SK-N-SH (cell line): Measurements from ENCODE around the gene CCDC171. TPM values are rescaled to one million over a fixed set of nuclear protein-coding genes. Genes with fewer than 3 reads are reported as not detected.

Experiments
- CTCF ChIA-PET: fragments of 300-600, 350-600 bp; formaldehyde crosslinking; extraction: SDS; loops from one replicate; lab custom pipeline; 2021; lab: Yijun Ruan, JAX
- POLR2A ChIA-PET: fragments of 350-600 bp; sonication (Branson Sonifier 250); formaldehyde crosslinking; extraction: SDS; loops from one replicate; lab custom pipeline; 2020; ENCODE audit warnings: antibody characterized with exemption, inconsistent platforms; lab: Yijun Ruan, JAX
- DNase-seq: peaks from one replicate; pipeline ENCODE4 v3.0.0; 2012
- H2AFZ ChIP-seq: fragments of 200-600 bp; sonication (generic); 2 replicates; pipeline ENCODE4 v1.8.1; 2016; ENCODE audit warnings: antibody characterized with exemption, mild to moderate bottlenecking, low read depth
- H3F3A ChIP-seq: fragments of 200-600 bp; sonication (generic); replicated peaks from 2 replicates; pipeline ENCODE3; 2016; ENCODE audit warnings: antibody characterized with exemption, mild to moderate bottlenecking; ENCODE audit not compliant: insufficient read depth
- H3K27ac ChIP-seq, 2 experiments: fragments of 200-500 bp in 1 of 2; fragments of 200-600 bp in 1 of 2; sonication (Bioruptor generic) in 1 of 2; sonication (generic), shearing (Covaris generic) in 1 of 2; 2 replicates each; pipeline versions ENCODE4 v1.5.1 to v1.6.1; 2014 to 2016; ENCODE audit warnings: low read depth in 2 of 2, inconsistent platforms in 1 of 2, low read length in 1 of 2, mild to moderate bottlenecking in 1 of 2, mixed read lengths in 1 of 2
- H3K27me3 ChIP-seq: fragments of 200-600 bp; sonication (generic), shearing (Covaris generic); 2 replicates; pipeline ENCODE4 v1.6.1; 2016; ENCODE audit warnings: mixed run types; ENCODE audit not compliant: insufficient read depth
- H3K36me3 ChIP-seq, 2 experiments: fragments of 200-500 bp in 1 of 2; fragments of 200-600 bp in 1 of 2; sonication (Bioruptor generic) in 1 of 2; sonication (generic) in 1 of 2; replicated peaks in 1 of 2; 2 replicates each; pipeline versions ENCODE3 to v1.5.1; 2014 to 2016; ENCODE audit warnings: low read length in 1 of 2, mild to moderate bottlenecking in 1 of 2; ENCODE audit not compliant: insufficient read depth in 2 of 2, control insufficient read depth in 1 of 2
- H3K4me1 ChIP-seq, 2 experiments: fragments of 200-500 bp in 1 of 2; fragments of 200-600 bp in 1 of 2; sonication (Bioruptor generic) in 1 of 2; sonication (generic), shearing (Covaris generic) in 1 of 2; 2 replicates each; pipeline versions ENCODE4 v1.5.1 to v1.6.1; 2014 to 2016; ENCODE audit warnings: low read depth in 1 of 2, low read length in 1 of 2, mixed run types in 1 of 2; ENCODE audit not compliant: insufficient read depth in 2 of 2, control insufficient read depth in 1 of 2
- H3K4me2 ChIP-seq: fragments of 200-600 bp; sonication (generic), shearing (Covaris generic); 2 replicates; pipeline ENCODE4 v1.6.1; 2017; ENCODE audit warnings: mixed run types
- H3K4me3 ChIP-seq, 2 experiments: fragments of 200-500 bp in 1 of 2; fragments of 200-600 bp in 1 of 2; sonication (Bioruptor generic) in 1 of 2; sonication (generic), shearing (Covaris generic) in 1 of 2; 2 replicates each; pipeline versions ENCODE4 v1.5.1 to v1.8.1; 2014 to 2016; ENCODE audit warnings: low read depth in 2 of 2, inconsistent platforms in 1 of 2, low read length in 1 of 2, mild to moderate bottlenecking in 1 of 2, mixed read lengths in 1 of 2, moderate library complexity in 1 of 2
- H3K79me2 ChIP-seq: fragments of 200-600 bp; sonication (generic); 2 replicates; pipeline ENCODE4 v1.8.1; 2017; ENCODE audit warnings: mild to moderate bottlenecking; ENCODE audit not compliant: insufficient read depth
- H3K9ac ChIP-seq: fragments of 200-600 bp; sonication (generic); 2 replicates; pipeline ENCODE4 v1.6.1; 2017; ENCODE audit warnings: mixed run types
- H3K9me2 ChIP-seq: fragments of 200-600 bp; sonication (generic); 2 replicates; pipeline ENCODE4 v1.6.1; 2017; ENCODE audit warnings: mixed run types
- H3K9me3 ChIP-seq: fragments of 200-600 bp; sonication (generic); 2 replicates; pipeline ENCODE4 v1.6.1; 2017; ENCODE audit warnings: mixed run types, mild to moderate bottlenecking, moderate library complexity
- H4K20me1 ChIP-seq: fragments of 200-600 bp; sonication (generic); 2 replicates; pipeline ENCODE4 v1.6.1; 2017; ENCODE audit warnings: mild to moderate bottlenecking, mixed run types; ENCODE audit not compliant: insufficient read depth
- CHD2 ChIP-seq: fragments of 150-350 bp; IDR thresholded peaks from 2 replicates; pipeline ENCODE4 v1.6.1; 2018; ENCODE audit warnings: low read length; ENCODE audit not compliant: partially characterized antibody
- EP300 ChIP-seq, 2 experiments: IDR thresholded peaks; 2 replicates each; pipeline versions ENCODE4 v1.4.0 to v1.6.1; 2012; ENCODE audit warnings: borderline replicate concordance in 1 of 2, low read depth in 1 of 2, low read length in 1 of 2
- FOXJ3 ChIP-seq: sonication (generic); formaldehyde crosslinking; IDR thresholded peaks from 2 replicates; pipeline ENCODE4 v1.5.1; 2020; ENCODE audit warnings: mild to moderate bottlenecking, missing genetic modification reagents
- FOXM1 ChIP-seq: IDR thresholded peaks from 2 replicates; pipeline ENCODE4 v1.4.0; 2012; ENCODE audit warnings: low read depth, mild to moderate bottlenecking
- GABPA ChIP-seq: IDR thresholded peaks from 2 replicates; pipeline ENCODE4 v1.4.0; 2012; ENCODE audit warnings: low read depth, mild to moderate bottlenecking
- JUND ChIP-seq: IDR thresholded peaks from 2 replicates; pipeline ENCODE4 v1.4.0; 2012
- NFIC ChIP-seq: IDR thresholded peaks from 2 replicates; pipeline ENCODE4 v1.4.0; 2012; ENCODE audit warnings: borderline replicate concordance
- NRF1 ChIP-seq: IDR thresholded peaks from 2 replicates; pipeline ENCODE4 v1.6.1; 2012; ENCODE audit warnings: low read depth, mild to moderate bottlenecking, low read length
- PBX3 ChIP-seq: IDR thresholded peaks from 2 replicates; pipeline ENCODE4; 2012
- SMC3 ChIP-seq: IDR thresholded peaks from 2 replicates; pipeline ENCODE4 v1.6.1; 2012; ENCODE audit warnings: low read depth, low read length, improper control_type of control experiment
- TAF1 ChIP-seq: IDR thresholded peaks from 2 replicates; pipeline ENCODE4 v1.6.1; 2012; ENCODE audit warnings: low read depth, mild to moderate bottlenecking, low read length, moderate library complexity, borderline replicate concordance
- ZBTB33 ChIP-seq: IDR thresholded peaks from 2 replicates; pipeline ENCODE4 v1.4.0; 2012; ENCODE audit warnings: low read depth, borderline replicate concordance
- WGBS: methylation state at CpG from one replicate; pipeline ENCODE4 v1.1.6; 2017; ENCODE audit warnings: low lambda C conversion rate; 5-methylcytosine and 5-hydroxymethylcytosine counted together
- polyA plus RNA-seq, 3 experiments: library from polyadenylated mRNA; depleted of rRNA; stranded (reverse); fragments of >200 nt; gene quantifications; 2 replicates each; pipeline ENCODE4 v1.2.3, GENCODE V29; 2012
- TF ChIP-seq, protein P1 (sequence below): IDR thresholded peaks from 2 replicates; pipeline ENCODE4 v1.4.0; 2012; ENCODE audit warnings: low read depth, borderline replicate concordance
- TF ChIP-seq, protein P2 (sequence below): IDR thresholded peaks from 2 replicates; pipeline ENCODE4 v1.6.1; 2012; ENCODE audit warnings: mild to moderate bottlenecking, low read depth, low read length, moderate library complexity

The CCDC171 gene
- polyA plus RNA-seq, 1 of the 3 experiments (the other 2 are of a cell fraction): 0.54 TPM

DNA sequence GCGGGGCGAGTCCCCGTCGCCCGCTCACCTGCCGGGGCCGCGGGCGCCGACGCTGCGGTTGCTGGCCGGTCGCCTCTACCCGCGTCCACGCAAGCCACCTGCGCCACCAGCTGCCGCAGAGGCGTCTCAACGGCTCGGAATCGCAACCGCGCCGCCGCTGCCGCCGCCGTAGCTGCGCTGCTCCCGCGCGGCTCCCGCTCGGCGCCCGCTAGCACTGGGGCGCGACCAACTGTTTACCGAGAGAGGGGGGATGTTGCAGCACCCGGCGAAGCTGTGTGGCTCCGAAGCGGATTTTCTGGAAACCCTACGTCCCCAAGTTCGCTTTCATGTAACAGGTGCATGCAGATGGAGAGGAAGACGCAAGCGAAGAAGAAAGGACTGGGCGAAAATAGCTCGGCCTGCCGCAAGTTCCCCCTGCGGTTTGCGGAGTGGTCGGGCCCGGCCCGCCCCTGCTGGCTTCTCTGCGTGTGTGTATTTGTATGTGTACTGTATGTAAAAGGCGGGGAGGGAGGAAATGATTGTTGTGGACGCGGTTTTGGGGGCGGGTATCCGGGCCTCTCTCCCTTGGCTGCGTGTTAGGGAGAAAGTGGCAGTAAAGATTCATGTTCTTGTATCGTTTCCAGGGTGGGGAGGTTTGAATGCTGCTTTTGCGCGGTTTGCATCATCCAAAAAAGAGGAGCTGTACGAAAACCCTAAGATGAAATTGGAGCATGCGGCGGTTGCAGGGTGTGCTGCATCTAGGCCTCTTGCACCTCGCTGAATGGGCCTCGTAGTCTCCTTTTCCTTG lies 41.9 kb upstream of the CCDC171 start, which contains the start of gene PSIP1 (continued):
- peak; percentile 44 to 64; a peak in 3 of 4 replicates for TF ChIP-seq EP300 (IDR thresholded peaks at IDR 0.05; ENCODE audit: borderline replicate concordance in 1 of 2, low read depth in 1 of 2, low read length in 1 of 2)
- TF ChIP-seq PBX3: peak; percentile 46; the same call in 1 of the 2 replicates
- no peak for TF ChIP-seq FOXM1
- TF ChIP-seq CHD2: peak; percentile 4
- TF ChIP-seq ZBTB33: no peak
- TF ChIP-seq JUND: peak; percentile 45; the same call in 1 of the 2 replicates
- TF ChIP-seq NFIC: no peak
- TF ChIP-seq NRF1: no peak
- TF ChIP-seq FOXJ3 (CRISPR knock-in tag): peak; percentile 37; the same call in 1 of the 2 replicates

GRCh38 chr9:15512204-15512603 lies 40.6 kb upstream of the CCDC171 start:
- Histone ChIP-seq H4K20me1 (peaks cover 11% of the 10 kb centered on the region; the same call in 1 of the 2 replicates), H3K4me2 (no peak overlapping the region), H3K27me3 (no peaks in the 10 kb centered on the region), H3K9ac (no peak overlapping the region), H2AFZ (peak overlapping the region; percentile 54; the same call in 1 of the 2 replicates), H3K4me3 (no peak overlapping the region), H3K9me2 (no peaks in the 10 kb centered on the region), H3K9me3 (no peaks in the 10 kb centered on the region), H3K4me1 (peaks cover 8 to 11% of the 10 kb centered on the region in 2 experiments; a peak in 2 of 4 replicates), H3K79me2 (peaks cover 35% of the 10 kb centered on the region), H3K36me3 (peaks cover 9 to 17% of the 10 kb centered on the region in 2 experiments), H3F3A (peaks cover 12% of the 10 kb centered on the region), H3K27ac (no peak overlapping the region; a peak in 1 of 4 replicates)
- 88% methylated on average over 1 of the region's 1 CpG for WGBS
- ChIA-PET POLR2A (interaction anchor here (1.2 to 4.1 kb wide), 3 partner anchors 25 to 89 kb away, joined by 3 to 45 read pairs (median 3); partner anchors contain the start of gene CCDC171), CTCF (interaction anchor here (1.9 to 2.5 kb wide), 3 partner anchors 28 to 41 kb away, joined by 4 to 6 read pairs (median 5); partner anchors contain the start of gene CCDC171)
- no peak for DNase-seq
- TF ChIP-seq, protein P1, sequence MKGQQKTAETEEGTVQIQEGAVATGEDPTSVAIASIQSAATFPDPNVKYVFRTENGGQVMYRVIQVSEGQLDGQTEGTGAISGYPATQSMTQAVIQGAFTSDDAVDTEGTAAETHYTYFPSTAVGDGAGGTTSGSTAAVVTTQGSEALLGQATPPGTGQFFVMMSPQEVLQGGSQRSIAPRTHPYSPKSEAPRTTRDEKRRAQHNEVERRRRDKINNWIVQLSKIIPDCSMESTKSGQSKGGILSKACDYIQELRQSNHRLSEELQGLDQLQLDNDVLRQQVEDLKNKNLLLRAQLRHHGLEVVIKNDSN: no peak
- TF ChIP-seq SMC3: no peak
- no peak for TF ChIP-seq CHD2
- no peak for TF ChIP-seq GABPA
- TF ChIP-seq, protein P2, sequence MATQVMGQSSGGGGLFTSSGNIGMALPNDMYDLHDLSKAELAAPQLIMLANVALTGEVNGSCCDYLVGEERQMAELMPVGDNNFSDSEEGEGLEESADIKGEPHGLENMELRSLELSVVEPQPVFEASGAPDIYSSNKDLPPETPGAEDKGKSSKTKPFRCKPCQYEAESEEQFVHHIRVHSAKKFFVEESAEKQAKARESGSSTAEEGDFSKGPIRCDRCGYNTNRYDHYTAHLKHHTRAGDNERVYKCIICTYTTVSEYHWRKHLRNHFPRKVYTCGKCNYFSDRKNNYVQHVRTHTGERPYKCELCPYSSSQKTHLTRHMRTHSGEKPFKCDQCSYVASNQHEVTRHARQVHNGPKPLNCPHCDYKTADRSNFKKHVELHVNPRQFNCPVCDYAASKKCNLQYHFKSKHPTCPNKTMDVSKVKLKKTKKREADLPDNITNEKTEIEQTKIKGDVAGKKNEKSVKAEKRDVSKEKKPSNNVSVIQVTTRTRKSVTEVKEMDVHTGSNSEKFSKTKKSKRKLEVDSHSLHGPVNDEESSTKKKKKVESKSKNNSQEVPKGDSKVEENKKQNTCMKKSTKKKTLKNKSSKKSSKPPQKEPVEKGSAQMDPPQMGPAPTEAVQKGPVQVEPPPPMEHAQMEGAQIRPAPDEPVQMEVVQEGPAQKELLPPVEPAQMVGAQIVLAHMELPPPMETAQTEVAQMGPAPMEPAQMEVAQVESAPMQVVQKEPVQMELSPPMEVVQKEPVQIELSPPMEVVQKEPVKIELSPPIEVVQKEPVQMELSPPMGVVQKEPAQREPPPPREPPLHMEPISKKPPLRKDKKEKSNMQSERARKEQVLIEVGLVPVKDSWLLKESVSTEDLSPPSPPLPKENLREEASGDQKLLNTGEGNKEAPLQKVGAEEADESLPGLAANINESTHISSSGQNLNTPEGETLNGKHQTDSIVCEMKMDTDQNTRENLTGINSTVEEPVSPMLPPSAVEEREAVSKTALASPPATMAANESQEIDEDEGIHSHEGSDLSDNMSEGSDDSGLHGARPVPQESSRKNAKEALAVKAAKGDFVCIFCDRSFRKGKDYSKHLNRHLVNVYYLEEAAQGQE: no peak
- TF ChIP-seq TAF1: no peak
